Measurements from ENCODE around the gene TIMD4. TPM values are rescaled to one million over a fixed set of nuclear protein-coding genes. Genes with fewer than 3 reads are reported as not detected.

The TIMD4 gene
- total RNA-seq, 1 experiment from 2014 or later, result not detected

GRCh38 chr5:156906807-156907206 lies 56.2 kb downstream of the TIMD4 start:
- Histone ChIP-seq H3K9me2 (replicated peaks; ENCODE audit: low read length) (no peaks in the 10 kb centered on the region), H3K9me3 (ENCODE audit: low read length) (no peaks in the 10 kb centered on the region), H3K79me2 (ENCODE audit: low read length) (no peaks in the 10 kb centered on the region), H3K27ac (ENCODE audit: low read length) (no peak overlapping the region), H3K9ac (ENCODE audit: low read length) (no peak overlapping the region), H3K27me3 (ENCODE audit: low read length) (no peaks in the 10 kb centered on the region), H3K4me3 (ENCODE audit: low read length) (no peak overlapping the region), H3K36me3 (ENCODE audit: low read depth, low read length) (no peaks in the 10 kb centered on the region), H3F3A (ENCODE audit: low read length, unreplicated experiment) (no peaks in the 10 kb centered on the region), H4K20me1 (ENCODE audit: low read length) (no peaks in the 10 kb centered on the region), H3K4me2 (ENCODE audit: low read length) (no peak overlapping the region), H2AFZ (ENCODE audit: low read length) (no peak overlapping the region), H3K4me1 (ENCODE audit: insufficient read depth, low read length) (no peaks in the 10 kb centered on the region)
- intact Hi-C loops (cut with micrococcal nuclease), result no loop called here
- no TSS peak for BruUV-seq (replicated peaks)
- ChIA-PET POLR2A (ENCODE audit: unreplicated experiment) (no interaction called here), CTCF (no interaction called here)
- TF ChIP-seq, protein P1, sequence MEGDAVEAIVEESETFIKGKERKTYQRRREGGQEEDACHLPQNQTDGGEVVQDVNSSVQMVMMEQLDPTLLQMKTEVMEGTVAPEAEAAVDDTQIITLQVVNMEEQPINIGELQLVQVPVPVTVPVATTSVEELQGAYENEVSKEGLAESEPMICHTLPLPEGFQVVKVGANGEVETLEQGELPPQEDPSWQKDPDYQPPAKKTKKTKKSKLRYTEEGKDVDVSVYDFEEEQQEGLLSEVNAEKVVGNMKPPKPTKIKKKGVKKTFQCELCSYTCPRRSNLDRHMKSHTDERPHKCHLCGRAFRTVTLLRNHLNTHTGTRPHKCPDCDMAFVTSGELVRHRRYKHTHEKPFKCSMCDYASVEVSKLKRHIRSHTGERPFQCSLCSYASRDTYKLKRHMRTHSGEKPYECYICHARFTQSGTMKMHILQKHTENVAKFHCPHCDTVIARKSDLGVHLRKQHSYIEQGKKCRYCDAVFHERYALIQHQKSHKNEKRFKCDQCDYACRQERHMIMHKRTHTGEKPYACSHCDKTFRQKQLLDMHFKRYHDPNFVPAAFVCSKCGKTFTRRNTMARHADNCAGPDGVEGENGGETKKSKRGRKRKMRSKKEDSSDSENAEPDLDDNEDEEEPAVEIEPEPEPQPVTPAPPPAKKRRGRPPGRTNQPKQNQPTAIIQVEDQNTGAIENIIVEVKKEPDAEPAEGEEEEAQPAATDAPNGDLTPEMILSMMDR (conservative IDR thresholded peaks at IDR 0.05; ENCODE audit: low read depth, low read length), result no peak
- TF ChIP-seq EZH2 (IDR thresholded peaks at IDR 0.05; ENCODE audit: low read length, unreplicated experiment) (no peak), EZH2phosphoT487 (IDR thresholded peaks at IDR 0.05; ENCODE audit: borderline replicate concordance, low read length) (no peak)
- no peak for ATAC-seq
- no peak for DNase-seq

DNA sequence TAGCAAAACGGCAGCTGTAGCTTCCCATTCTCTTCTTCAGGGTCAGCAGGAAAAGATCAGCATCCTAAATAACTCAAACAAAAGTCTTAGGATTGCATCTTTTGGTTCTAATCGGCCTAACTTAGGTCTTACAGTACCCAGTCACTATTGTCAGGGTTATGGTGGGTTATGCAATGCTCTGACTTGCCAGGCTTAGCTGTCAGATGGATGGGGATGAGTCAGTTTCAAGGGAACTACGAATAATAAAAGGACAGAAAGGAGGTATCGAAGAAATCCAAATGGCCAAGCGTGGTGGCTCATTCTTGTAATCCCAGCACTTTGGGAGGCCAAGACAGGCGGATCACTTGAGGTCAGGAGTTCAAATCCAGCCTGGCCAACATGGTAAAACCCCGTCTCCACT lies 66.5 kb downstream of the TIMD4 start:
- ATAC-seq (no peak), DNase-seq (peak; percentile 38)
- Histone ChIP-seq H3K36me3 (ENCODE audit: low read depth, low read length) (no peaks in the 10 kb centered on the region), H3K4me1 (ENCODE audit: insufficient read depth, low read length) (no peaks in the 10 kb centered on the region), H3K9ac (ENCODE audit: low read length) (no peak overlapping the region), H4K20me1 (ENCODE audit: low read length) (no peaks in the 10 kb centered on the region), H3K9me2 (replicated peaks; ENCODE audit: low read length) (no peaks in the 10 kb centered on the region), H3K4me3 (ENCODE audit: low read length) (no peak overlapping the region), H3K9me3 (ENCODE audit: low read length) (no peaks in the 10 kb centered on the region), H3K4me2 (ENCODE audit: low read length) (no peak overlapping the region), H3K27me3 (ENCODE audit: low read length) (peaks cover 12% of the 10 kb centered on the region; the same call in 1 of the 2 replicates), H2AFZ (ENCODE audit: low read length) (no peak overlapping the region), H3K79me2 (ENCODE audit: low read length) (no peaks in the 10 kb centered on the region), H3K27ac (ENCODE audit: low read length) (no peak overlapping the region), H3F3A (ENCODE audit: low read length, unreplicated experiment) (no peaks in the 10 kb centered on the region)
- TF ChIP-seq EZH2 (IDR thresholded peaks at IDR 0.05; ENCODE audit: low read length, unreplicated experiment) (no peak), EZH2phosphoT487 (IDR thresholded peaks at IDR 0.05; ENCODE audit: borderline replicate concordance, low read length) (no peak)
- TF ChIP-seq, protein P1 (conservative IDR thresholded peaks at IDR 0.05; ENCODE audit: low read depth, low read length), result no peak
- POLR2A ChIA-PET (ENCODE audit: unreplicated experiment), result no interaction called here
- BruUV-seq (replicated peaks), result no TSS peak
- intact Hi-C loops (cut with micrococcal nuclease), result loop anchor here (10.0 kb wide), 1 partner anchor 128 kb away; no protein-coding TSS in a partner anchor
- CTCF ChIA-PET, result no interaction called here

DNA sequence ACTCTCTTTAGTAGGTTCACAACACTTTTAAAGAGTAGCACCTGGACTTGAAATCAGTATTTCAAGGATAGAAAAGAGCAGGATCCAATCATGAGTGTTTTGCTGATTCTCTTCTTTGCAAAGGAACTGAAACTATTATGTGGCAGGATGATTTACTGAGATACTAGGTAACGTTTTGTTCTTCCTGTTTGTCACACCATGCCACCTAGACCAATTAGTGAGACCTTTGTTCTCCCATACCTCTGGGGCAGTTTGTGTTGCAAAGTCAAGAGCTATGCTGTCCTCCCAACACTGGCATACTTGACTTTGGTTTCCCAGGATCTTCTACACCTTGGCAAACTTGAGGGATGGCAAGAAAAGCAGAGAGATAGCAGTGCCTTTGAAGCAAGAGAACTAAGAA lies 69.5 kb downstream of the TIMD4 start:
- Histone ChIP-seq H3K36me3 (ENCODE audit: low read depth, low read length) (no peaks in the 10 kb centered on the region), H3K4me1 (ENCODE audit: insufficient read depth, low read length) (no peaks in the 10 kb centered on the region), H3K4me3 (ENCODE audit: low read length) (no peak overlapping the region), H3K9ac (ENCODE audit: low read length) (no peak overlapping the region), H4K20me1 (ENCODE audit: low read length) (no peaks in the 10 kb centered on the region), H3F3A (ENCODE audit: low read length, unreplicated experiment) (no peaks in the 10 kb centered on the region), H3K27me3 (ENCODE audit: low read length) (peaks cover 23% of the 10 kb centered on the region), H2AFZ (ENCODE audit: low read length) (no peak overlapping the region), H3K9me3 (ENCODE audit: low read length) (no peaks in the 10 kb centered on the region), H3K27ac (ENCODE audit: low read length) (no peak overlapping the region), H3K4me2 (ENCODE audit: low read length) (no peak overlapping the region), H3K79me2 (ENCODE audit: low read length) (no peaks in the 10 kb centered on the region), H3K9me2 (replicated peaks; ENCODE audit: low read length) (no peaks in the 10 kb centered on the region)
- intact Hi-C loops (cut with micrococcal nuclease), result loop anchor here (10.0 kb wide), 1 partner anchor 131 kb away; no protein-coding TSS in a partner anchor
- POLR2A ChIA-PET (ENCODE audit: unreplicated experiment), result no interaction called here
- no peak for TF ChIP-seq EZH2 (IDR thresholded peaks at IDR 0.05; ENCODE audit: low read length, unreplicated experiment)
- TF ChIP-seq, protein P1 (conservative IDR thresholded peaks at IDR 0.05; ENCODE audit: low read depth, low read length), result no peak
- no peak for TF ChIP-seq EZH2phosphoT487 (IDR thresholded peaks at IDR 0.05; ENCODE audit: borderline replicate concordance, low read length)
- DNase-seq (no peak), ATAC-seq (no peak)
- no TSS peak for BruUV-seq (replicated peaks)
- CTCF ChIA-PET, result no interaction called here

Measured in PC-3 (cell line).